Panc1 (cell line): ENCODE measurements around the gene RCL1. TPM values are rescaled to one million over a fixed set of nuclear protein-coding genes. Genes with fewer than 3 reads are reported as not detected.
"Not testable (repeated sequence)": the region's sequence is repeated elsewhere in the genome, so short reads cannot be mapped to it uniquely, and the experiment has no call there.

Experiments used
- ATAC-seq: fragments of 200-7000 bp; cut with Tn5 transposase; 2 replicates; pipeline ENCODE4 v1.9.1; 2020; ENCODE audit warnings: mild to moderate bottlenecking, moderate library complexity
- BruUV-seq: library from RNA; stranded (reverse); fragments of 400-500 nt; replicated peaks from 2 replicates; lab custom pipeline; 2021; lab: Mats Ljungman, UMichigan
- CTCF ChIA-PET: fragments of 300-600 bp; sonication (Branson Sonifier 250); formaldehyde crosslinking; loops from one replicate; lab custom pipeline; 2022; ENCODE audit warnings: antibody characterized with exemption; lab: Charles Lee
- POLR2A ChIA-PET: fragments of 300-600 bp; sonication (Branson Sonifier 250); formaldehyde crosslinking; loops from one replicate; lab custom pipeline; 2022; ENCODE audit warnings: antibody characterized with exemption; lab: Charles Lee
- DNase-seq: peaks from one replicate; pipeline ENCODE4 v3.0.0-alpha.2; 2010; ENCODE audit warnings: low read depth, low spot score
- H3K27ac ChIP-seq: 2 replicates; pipeline ENCODE4 v1.5.1; 2011; ENCODE audit warnings: mild to moderate bottlenecking, low read length, inconsistent platforms
- H3K27me3 ChIP-seq: fragments of 200-500 bp; sonication (Bioruptor generic); 2 replicates; pipeline ENCODE4 v1.6.0; 2014; ENCODE audit warnings: low read length, inconsistent platforms; ENCODE audit not compliant: control insufficient read depth, insufficient read depth
- H3K36me3 ChIP-seq: fragments of 200-500 bp; sonication (Bioruptor generic); 2 replicates; pipeline ENCODE4 v1.5.1; 2014; ENCODE audit warnings: inconsistent platforms, mild to moderate bottlenecking, low read length, moderate library complexity; ENCODE audit not compliant: control insufficient read depth, insufficient read depth
- H3K4me1 ChIP-seq: 2 replicates; pipeline ENCODE4 v1.5.1; 2011; ENCODE audit warnings: inconsistent platforms, mild to moderate bottlenecking, low read length, moderate library complexity; ENCODE audit not compliant: control insufficient read depth, insufficient read depth
- H3K4me3 ChIP-seq, 2 experiments: 2 replicates each; pipeline ENCODE4 v1.5.1; 2011 to 2012; ENCODE audit warnings: low read depth in 2 of 2, low read length in 2 of 2, mild to moderate bottlenecking in 2 of 2, inconsistent platforms in 1 of 2, moderate library complexity in 1 of 2
- H3K9me3 ChIP-seq: fragments of 200-500 bp; sonication (Bioruptor generic); 2 replicates; pipeline ENCODE4 v1.5.1; 2014; ENCODE audit warnings: low read depth, mild to moderate bottlenecking, inconsistent platforms, low read length, moderate library complexity; ENCODE audit not compliant: control insufficient read depth, insufficient read depth
- POLR2AphosphoS5 ChIP-seq: IDR thresholded peaks from 2 replicates; pipeline ENCODE4 v1.6.1; 2012; ENCODE audit warnings: mild to moderate bottlenecking, low read depth, low read length, moderate library complexity
- REST ChIP-seq, 2 experiments: IDR thresholded peaks; 2 replicates each; pipeline ENCODE4 v1.6.1; 2011 to 2012; ENCODE audit warnings: low read depth in 2 of 2, control low read depth in 1 of 2, low read length in 1 of 2, mild to moderate bottlenecking in 1 of 2, moderate library complexity in 1 of 2; ENCODE audit not compliant: insufficient read depth in 1 of 2
- SIN3A ChIP-seq: IDR thresholded peaks from 2 replicates; pipeline ENCODE4 v1.6.1; 2012; ENCODE audit warnings: low read depth, mild to moderate bottlenecking, low read length, moderate library complexity, borderline replicate concordance; ENCODE audit not compliant: insufficient read depth
- in situ Hi-C: cut with HindIII; loops from 2 replicates; pipeline ENCODE4 v1.10.0; 2016; ENCODE audit warnings: low sequenced_read_pairs, low pct_unique_long_range_greater_than_20kb
- intact Hi-C: fragments of 100-400 bp; cut with micrococcal nuclease; formaldehyde crosslinking; loops from one replicate; pipeline ENCODE4 v1.10.0; 2022; ENCODE audit not compliant: unreplicated experiment
- total RNA-seq: library from RNA; stranded (reverse); gene quantifications from one replicate; pipeline ENCODE4 v1.2.1, GENCODE V29; 2021; ENCODE audit not compliant: unreplicated experiment
- TF ChIP-seq, protein P1 (sequence below): fragments of 450-650 bp; IDR thresholded peaks from 2 replicates; pipeline ENCODE4 v1.5.1; 2017; ENCODE audit warnings: mild to moderate bottlenecking

Gene RCL1
- total RNA-seq, 1 experiment from 2014 or later: 11.2 TPM

GRCh38 chr9:4894076-4894475 lies 101.3 kb downstream of the RCL1 start:
- Histone ChIP-seq H3K4me3 (no peak overlapping the region), H3K4me1 (no peaks in the 10 kb centered on the region), H3K9me3 (no peaks in the 10 kb centered on the region), H3K27me3 (no peaks in the 10 kb centered on the region), H3K27ac (no peak overlapping the region), H3K36me3 (no peaks in the 10 kb centered on the region)
- intact Hi-C loops: no loop called here
- in situ Hi-C loops: no loop called here
- DNase-seq: no peak
- TF ChIP-seq REST (IDR thresholded peaks at IDR 0.05; ENCODE audit: insufficient read depth in 1 of 2, low read depth in 2 of 2, low read length in 1 of 2) (no peak), POLR2AphosphoS5 (no peak), SIN3A (no peak)
- TF ChIP-seq, protein P1, sequence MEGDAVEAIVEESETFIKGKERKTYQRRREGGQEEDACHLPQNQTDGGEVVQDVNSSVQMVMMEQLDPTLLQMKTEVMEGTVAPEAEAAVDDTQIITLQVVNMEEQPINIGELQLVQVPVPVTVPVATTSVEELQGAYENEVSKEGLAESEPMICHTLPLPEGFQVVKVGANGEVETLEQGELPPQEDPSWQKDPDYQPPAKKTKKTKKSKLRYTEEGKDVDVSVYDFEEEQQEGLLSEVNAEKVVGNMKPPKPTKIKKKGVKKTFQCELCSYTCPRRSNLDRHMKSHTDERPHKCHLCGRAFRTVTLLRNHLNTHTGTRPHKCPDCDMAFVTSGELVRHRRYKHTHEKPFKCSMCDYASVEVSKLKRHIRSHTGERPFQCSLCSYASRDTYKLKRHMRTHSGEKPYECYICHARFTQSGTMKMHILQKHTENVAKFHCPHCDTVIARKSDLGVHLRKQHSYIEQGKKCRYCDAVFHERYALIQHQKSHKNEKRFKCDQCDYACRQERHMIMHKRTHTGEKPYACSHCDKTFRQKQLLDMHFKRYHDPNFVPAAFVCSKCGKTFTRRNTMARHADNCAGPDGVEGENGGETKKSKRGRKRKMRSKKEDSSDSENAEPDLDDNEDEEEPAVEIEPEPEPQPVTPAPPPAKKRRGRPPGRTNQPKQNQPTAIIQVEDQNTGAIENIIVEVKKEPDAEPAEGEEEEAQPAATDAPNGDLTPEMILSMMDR: no peak
- ATAC-seq: no peak
- CTCF ChIA-PET: no interaction called here
- POLR2A ChIA-PET: interaction anchor here (0.6 kb wide), 1 partner anchor 132 kb away, joined by 3 read pairs; no protein-coding TSS in a partner anchor
- BruUV-seq: no TSS peak

DNA sequence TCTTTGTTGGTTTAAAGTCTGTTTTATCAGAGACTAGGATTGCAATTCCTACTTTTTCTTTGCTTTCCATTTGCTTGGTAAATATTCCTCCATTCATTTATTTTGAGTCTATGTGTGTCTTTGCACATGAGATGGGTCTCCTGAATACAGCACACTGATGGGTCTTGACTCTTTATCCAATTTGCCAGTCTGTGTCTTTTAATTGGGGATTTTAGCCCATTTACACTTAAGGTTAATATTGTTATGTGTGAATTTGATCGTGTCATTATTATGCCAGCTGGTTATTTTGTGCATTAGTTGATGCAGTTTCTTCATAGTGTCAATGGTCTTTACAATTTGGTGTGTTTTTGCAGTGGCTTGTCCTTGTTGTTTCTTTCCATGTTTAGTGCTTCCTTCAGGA lies 107.1 kb downstream of the RCL1 start:
- POLR2A ChIA-PET, BruUV-seq, ATAC-seq: not testable (repeated sequence)

DNA sequence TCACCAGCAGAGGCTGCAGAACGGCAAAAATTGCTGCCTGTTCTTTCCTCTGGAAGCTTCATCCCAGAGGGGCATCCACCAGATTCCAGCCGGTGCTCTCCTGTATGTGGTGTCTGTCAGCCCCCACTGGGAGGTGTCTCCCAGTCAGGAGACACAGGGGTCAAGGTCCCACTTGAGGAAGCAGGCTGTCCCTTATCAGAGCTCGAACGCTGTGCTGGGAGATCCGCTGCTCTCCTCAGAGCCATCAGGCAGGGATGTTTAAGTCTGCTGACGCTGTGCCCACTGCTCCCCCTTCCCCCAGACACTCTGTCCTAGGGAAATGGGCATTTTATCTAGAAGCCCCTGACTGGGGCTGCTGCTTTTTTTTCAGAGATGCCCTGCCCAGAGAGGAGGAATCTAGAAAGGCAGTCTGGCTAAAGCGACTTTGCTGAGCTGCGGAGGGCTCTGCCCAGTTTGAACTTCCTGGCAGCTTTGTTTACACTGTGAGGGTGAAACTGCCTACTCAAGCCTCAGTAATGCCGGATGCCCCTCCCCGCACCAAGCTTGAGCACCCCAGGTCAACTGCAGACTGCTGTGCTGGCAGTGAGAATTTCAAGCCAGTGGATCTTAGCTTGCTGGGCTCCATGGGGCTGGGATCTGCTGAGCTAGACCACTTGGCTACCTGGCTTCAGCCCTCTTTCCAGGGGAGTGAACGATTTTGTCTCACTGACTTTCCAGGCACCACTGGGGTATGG lies 108.8 kb downstream of the RCL1 start:
- H3K27me3 ChIP-seq, DNase-seq, CTCF ChIA-PET, H3K4me3 ChIP-seq, H3K9me3 ChIP-seq, intact Hi-C loops, ATAC-seq, in situ Hi-C loops, BruUV-seq, POLR2A ChIA-PET, H3K36me3 ChIP-seq, H3K4me1 ChIP-seq, H3K27ac ChIP-seq: not testable (repeated sequence)

More for the DNA sequence above, 107.1 kb downstream of the RCL1 start:
- CTCF ChIA-PET, intact Hi-C loops, H3K27me3 ChIP-seq, H3K36me3 ChIP-seq, in situ Hi-C loops, H3K4me3 ChIP-seq, H3K4me1 ChIP-seq, DNase-seq, H3K9me3 ChIP-seq, H3K27ac ChIP-seq: not testable (repeated sequence)
